ENCODE results near the gene MYO9A.
"Not testable (repeated sequence)": the region's sequence is repeated elsewhere in the genome, so short reads cannot be mapped to it uniquely, and the experiment has no call there.

The MYO9A gene

DNA sequence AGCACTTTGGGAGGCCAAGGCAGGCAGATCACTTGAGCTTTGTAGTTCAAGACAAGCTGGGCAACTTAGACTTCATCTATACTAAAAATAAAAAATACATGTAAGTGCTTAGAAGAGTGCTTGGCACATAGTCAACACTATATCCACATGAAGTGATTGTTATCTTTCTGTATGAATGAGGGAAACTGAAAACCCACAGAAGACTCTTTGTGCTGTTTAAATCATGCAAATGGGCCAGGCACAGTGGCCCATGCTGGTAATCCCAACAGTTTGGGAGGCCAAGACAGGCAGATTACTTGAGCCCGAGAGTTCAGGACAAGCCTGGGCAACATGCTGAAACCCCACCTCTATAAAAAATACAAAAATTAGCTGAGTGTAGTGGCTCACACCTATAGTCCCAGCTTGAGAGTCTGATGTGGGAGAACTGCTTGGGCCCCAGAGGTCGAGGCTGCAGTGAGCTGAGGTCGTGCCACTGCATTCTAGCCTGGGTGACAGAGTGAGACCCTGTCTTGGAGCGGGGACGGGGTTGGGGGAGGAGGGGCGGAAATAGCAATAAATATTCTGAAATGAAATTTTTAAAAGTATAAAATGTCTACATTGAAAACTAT lies 177.9 kb downstream of the MYO9A start:
- no peak for DNase-seq

DNA sequence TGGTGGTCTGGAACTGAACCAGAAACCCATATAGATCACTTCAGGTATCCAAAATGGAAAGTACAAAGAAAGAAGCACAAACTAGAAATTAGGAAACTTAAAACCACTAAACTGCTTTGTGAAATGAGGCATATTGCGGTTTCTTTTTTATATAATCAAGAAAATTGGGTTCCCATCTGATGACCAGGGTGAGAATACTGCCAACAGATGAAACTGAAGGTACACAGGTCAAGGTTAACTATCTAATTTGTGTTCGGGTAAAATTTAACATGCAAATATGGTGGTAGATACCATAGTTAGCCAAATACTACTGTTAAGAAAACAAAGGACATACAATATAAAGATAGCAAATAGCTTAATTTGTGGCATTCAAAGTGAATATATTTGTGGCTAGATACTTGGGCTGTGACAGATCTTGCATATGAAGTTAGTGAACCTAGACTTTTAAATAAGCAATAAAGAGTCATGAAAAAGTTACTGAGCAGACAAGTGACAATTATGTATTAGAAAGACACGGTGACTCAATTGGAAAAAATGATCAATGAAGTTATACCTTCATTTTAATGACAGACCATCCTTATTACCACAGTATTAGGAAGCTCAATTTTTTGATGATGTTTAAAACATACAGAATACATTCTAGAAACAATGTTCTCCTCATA lies 180.2 kb downstream of the MYO9A start:
- no peak for DNase-seq

DNA sequence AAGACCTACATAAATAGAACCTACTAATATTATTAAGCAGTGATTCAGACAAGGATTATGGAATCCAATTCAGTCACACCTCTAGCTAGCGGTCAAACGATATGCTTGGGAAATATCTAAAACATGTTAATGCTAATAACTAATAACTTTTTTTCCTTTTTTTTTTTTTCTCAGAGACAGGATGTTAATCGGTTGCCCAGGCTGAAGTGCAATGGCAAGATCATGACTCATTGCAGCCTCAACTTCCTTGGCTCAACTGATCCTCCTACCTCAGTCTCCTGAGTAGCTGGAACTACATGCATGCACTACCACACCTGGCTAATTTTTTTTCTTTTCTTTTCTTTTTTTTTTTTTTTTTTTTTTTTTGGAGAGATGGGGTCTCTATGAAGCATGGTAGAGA lies 183.5 kb downstream of the MYO9A start:
- no peak for DNase-seq

DNA sequence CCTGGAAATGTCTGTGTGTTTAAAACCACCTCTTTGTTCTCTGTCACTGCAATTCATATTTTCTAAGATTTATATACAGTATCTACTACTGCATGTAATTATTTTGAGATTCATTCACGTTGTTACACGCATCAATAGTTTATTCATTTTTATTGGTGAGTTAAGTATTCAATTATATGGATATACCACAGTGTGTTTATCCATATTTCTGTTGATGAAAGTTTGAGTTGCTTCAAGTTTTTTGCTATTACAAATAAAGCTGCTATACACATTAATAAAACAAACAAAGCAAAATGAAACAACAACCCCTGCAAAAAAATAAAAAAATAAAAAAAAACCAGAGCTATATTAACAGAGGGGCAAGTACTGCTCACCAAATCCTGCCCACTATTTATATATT lies 185.3 kb downstream of the MYO9A start:
- DNase-seq, result no peak

DNA sequence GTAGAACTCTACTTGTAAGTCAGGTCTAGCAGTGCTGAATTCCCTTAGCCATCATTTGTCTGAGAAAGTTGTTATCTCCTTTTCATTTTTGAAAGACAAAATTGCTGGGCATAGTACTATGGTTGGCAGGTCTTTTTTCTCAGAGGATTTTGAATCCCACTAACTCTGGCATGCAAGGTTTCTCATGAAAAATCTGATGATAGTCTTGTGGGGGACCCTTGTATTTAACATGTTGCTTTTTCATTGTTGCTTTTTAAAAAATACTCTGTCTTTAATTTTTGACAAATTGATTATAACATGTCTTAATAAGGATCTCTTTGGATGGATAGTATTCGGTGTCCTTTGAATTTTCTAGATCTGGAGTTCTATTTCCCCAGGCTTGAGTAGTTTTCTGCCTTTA lies 186.7 kb downstream of the MYO9A start:
- DNase-seq, result no peak

DNA sequence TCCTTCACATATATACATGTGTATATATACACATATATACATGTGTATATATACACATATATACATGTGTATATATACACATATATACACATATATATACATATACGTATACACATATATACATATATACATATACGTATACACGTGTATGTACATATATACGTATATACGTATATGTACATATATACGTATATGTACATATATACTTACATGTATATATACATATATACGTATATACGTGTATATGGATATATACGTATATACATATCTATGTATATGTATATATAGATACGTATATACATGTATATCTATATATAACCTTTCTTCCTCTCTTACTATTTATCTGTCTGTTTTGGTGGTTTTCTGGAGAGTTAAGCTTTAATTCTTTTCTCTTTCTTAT lies 192.8 kb downstream of the MYO9A start:
- DNase-seq, result no peak

DNA sequence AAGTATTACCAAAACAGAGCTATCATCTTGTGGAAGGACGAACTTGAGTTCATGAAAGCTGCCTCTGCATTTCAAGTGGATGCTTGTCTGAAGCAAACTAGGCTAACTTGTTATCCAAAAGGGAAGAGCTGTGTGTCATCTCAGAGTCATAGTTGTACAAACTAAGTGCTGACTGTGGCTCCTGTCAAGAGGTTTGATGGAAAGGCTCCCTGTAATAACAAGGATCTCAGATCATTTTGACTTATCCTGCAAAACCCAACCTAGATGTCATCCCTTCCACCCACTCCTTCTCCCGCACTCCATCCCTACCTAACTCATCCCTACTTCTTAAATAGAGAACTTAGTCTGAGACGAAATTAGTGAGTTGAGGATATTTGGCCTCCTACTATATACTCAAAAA lies 196.8 kb downstream of the MYO9A start:
- no peak for DNase-seq

DNA sequence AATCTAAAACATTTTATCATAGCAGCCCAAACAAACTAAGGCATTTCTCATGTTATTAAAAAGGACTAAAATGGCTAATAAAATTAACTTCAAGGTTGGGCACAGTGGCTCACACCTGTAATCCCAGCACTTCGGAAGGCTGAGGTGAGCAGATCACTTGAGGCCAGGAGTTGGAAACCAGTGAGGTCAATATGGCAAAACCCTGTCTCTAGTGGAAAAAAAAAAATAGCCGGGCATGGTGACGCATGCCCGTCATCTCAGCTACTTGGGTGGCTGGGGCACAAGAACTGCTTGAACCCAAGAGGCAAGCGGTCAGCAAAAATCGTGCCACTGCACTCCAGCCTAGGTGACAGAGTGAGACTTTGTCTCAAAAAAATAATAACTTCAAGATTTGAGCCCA lies 197.4 kb downstream of the MYO9A start:
- no peak for DNase-seq

DNA sequence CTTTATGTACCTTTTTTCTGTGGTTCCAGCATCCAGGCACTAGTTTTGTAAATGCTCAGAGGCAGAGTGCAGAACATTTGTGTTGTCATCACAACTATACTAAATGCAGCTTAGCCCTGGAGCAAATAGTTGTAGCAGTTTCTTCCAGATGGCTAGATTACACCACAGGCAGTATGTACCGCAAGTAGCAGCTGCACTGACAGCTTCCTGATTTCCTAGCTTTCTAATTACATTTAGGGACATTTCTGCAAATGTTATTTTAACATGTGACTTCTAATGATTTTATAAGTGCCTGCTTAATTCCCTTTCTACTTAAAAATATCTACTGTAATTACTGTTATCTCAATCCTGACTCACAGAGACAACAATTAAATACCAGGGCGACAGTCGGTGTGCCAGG lies 201.1 kb downstream of the MYO9A start:
- DNase-seq, result no peak

DNA sequence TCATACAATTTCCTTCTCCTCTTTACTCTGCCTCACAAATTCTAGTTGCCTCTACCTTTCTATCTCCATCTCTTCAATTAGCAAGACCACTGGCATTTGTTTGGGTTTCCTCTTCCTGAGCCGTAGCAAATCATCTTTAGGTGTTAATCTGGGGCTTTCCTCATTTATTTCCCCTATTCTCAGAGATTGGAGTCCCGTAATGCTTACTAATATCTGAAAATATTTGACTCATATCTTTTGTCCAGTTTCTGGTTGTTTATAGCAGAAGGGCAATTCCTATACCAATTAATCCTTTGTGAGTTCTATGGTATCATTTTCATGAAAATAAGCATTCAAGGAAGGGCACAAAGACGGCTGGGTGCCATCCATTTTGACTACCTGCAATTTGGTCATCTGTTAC lies 203.9 kb downstream of the MYO9A start:
- DNase-seq, result no peak

DNA sequence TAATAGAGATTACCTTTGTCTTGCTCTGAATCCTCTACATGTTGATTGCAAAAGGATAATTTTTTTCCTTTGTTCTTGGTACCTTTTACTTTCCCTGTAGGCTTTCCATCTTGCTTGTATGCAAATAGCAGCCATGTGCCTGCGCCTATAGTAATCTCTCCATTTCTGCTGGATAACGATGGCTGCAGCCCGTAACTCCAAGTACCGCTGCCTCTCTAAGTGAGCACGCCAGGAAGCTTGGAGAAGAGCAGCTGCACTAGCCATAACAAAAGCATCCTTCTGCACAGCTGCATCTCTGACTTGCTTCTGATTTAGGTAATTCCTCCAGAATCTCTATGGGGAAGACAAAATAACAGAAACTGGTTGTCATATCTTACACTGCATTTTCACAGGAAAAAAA lies 218.3 kb downstream of the MYO9A start:
- no peak for DNase-seq

DNA sequence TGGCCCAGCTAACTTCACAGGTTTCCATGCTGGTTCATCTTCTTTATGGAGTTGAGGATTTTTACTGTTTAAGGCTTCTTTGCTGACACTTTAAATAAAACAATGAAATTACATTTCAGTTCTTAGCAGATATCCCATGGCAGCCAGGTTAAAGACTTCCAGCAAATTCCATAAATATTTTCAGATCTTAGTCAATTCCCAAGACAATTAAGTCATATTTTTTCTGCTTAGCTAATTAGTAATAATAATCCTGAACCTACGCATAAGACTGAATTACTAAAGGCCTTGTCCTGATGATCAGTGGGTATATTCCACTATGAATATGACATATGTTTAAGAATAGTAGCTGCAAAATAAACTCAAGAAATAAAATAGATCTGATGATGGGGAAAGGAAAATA lies 224.3 kb downstream of the MYO9A start:
- DNase-seq, result no peak

DNA sequence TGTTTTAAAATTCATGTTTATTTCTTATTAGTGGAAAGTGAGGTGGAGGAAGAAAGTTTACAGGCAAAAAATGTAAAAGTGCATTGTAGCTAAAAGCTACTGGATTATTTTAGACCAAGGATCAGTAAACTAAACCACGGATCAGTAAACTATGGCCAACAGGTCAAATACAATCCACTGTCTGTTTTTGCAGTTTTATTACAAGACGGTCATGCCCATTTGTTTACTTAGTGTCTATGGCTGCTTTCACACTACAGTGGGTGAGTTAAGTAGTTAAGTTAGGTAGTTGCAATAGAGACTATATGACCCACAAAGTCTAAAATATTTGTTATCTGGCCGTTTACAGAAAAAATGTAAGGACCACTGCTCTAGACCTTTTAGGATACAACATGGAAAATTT lies 225.6 kb downstream of the MYO9A start:
- no peak for DNase-seq

DNA sequence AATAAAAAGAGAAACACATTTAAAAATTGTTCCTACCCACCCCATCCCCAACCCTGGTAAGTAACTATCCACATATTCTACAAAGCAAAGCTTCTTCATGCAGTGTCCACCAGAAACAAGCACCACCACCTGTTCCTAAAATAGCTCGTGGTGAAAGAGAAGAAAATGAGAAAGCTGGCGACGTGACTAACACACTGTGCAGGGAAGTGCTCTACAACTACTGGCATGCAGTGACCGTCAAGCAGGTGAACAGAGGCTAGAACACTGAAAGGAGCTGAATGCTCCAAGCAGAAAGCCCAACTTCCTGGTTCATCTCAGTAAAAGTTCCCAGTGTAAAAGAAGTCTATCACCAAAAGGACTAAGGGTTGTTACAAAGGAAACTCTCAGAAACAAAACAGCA lies 226.9 kb downstream of the MYO9A start:
- no peak for DNase-seq

DNA sequence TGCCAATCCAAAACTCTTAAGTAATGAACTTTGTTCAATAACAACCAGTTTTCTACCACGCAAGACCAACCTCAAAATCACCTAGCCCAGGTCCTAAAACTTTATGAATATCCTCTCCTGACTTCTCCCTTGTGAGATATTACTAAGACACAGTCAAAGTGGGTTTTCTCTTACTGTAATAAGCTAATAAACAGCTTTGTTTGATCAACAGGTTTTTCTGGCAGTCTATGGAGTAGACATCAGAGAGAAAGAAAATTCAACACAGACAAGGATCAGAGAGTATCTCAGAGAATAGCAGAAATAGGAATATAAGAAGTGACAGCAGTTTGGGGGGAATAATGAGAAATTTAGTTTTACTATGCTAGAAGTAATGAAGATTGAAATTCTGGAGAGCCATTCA lies 228.0 kb downstream of the MYO9A start:
- DNase-seq, result no peak

DNA sequence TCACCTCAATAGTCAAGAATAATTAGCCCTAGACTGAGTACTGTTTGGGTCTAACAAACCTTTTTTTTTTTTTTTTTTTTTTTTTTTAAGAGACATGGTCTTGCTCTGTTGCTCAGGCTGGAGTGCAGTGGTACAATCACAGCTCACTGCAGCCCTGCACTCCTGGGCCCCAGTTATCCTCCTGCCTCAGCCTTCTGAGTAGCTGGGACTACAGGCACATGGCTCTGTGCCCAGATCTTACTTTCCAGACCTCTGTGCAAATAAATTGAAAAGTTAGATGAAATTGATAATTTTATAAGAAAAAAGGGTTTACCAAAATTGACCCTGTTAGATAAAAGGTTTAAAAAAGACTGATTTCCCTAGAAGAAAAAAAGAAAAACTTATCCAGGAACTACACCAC lies 228.6 kb downstream of the MYO9A start:
- DNase-seq, result no peak

DNA sequence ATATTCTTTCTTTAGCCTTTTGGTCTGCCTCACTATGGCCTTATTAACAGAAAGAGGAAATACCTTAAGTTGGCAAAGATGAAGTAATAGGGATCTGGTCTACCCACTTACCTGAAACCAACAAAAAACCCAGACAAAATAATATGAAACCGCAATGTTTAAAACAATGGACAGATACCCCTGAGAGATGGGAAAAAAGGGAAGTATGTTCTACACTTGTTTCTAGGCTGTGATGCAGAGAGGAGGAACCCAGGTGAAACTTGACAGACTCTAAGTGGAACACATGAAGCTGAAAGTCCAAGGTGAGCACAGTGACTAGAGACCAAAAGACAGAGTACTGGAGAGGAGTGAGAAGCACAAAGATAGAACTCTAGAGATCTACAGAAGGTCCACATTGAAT lies 229.2 kb downstream of the MYO9A start:
- no peak for DNase-seq

DNA sequence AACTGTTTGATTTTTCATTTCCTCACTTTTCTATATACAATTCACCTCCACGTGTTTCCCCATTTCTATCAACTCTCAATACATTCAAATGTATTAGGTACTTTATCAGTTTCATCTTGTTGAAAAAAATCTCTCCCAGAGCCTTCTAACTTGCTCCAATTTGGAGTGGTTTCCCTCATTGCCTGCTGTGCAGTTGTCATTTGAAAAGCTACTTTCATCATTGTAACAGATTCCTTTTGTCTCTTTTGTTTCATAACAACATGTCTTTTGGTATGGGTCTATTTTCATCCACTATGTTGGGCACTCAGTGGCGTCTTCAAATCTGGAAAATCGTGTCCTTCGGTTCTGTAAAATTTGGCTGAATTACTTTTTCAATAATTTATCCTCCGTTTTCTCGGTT lies 232.6 kb downstream of the MYO9A start:
- no peak for DNase-seq

DNA sequence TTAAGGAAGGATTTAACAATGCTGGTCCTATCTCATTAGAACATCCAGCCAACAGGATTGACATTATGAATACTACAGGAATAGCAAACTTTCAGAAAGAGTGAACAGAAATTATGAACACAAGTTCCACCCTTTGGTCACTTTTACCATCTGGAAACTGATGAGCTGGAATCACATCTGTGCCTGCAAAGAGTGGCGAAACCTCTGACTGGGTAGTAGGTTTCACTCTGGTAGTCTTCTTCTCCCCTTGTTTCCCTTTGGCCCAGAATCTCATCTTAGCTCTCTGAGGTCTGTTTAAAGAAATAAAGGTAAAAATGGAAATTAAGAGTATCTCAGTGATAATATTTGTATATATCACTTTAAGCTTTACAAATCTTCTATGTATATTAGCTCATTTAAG lies 234.5 kb downstream of the MYO9A start:
- DNase-seq, result no peak

DNA sequence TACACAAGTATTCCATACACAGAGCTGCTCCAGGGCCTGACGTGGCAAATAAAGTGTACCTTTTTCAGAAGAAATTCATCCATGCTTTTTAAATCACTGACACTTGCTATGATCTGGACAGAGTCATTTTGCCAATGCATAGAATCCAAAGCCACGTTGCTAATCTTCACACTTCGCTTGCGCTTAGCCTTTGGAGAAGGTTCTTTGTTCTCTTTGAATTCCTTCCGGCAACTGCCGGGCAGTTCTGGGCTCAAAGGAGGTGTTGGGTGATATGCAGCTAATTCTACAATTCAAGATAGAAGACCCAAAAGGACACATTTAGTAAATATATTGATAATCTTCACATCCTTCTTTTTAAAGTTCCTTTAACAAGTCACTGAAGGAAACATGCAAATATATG lies 237.7 kb downstream of the MYO9A start:
- no peak for DNase-seq

DNA sequence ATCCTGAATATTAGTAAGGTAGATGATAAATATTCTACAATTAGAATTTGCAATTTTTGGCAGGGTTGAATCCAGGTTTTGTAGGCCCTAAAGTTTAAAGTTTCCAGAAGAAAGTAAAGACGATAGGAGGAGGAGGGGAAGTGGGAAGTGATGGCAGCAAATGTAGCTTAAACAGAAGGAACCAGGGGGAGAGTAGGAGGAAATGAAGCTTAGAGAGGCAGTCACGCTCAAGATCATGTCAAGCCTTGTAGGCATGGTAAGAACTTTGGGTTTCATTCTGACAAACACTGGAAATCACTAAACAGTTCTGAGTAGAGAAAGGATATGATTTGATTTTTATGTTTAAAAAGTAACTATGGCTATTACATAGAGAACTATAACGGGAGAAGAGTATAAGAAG lies 243.7 kb downstream of the MYO9A start:
- DNase-seq, result no peak

DNA sequence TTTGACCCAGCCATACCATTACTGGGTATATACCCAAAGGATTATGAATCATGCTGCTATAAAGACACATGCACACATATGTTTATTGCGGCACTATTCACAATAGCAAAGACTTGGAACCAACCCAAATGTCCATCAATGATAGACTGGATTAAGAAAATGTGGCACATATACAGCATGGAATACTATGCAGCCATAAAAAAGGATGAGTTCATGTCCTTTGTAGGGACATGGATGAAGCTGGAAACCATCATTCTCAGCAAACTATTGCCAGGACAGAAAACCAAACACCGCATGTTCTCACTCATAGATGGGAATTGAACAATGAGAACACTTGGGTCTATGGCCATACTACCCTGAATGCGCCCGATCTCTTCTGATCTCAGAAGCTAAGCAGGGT lies 259.7 kb downstream of the MYO9A start:
- DNase-seq, result not testable (repeated sequence)

DNA sequence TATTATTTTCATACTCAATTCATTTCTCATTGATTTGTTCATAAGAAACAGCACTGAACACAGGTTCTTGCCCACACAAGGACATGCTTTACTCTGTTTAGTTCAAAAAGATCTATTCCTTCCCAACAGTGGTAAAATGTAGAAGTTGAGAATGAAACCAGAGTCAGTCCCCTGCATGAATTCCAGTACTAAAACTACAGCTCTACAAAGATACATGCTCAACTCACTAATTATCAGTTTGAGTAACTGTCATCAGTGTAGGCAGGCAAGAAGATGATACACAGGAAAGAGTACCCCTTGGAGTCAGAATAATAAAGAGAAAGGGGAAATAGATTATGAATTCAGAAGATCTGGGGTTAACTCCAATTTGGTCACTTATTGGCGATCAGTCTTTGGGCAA lies 264.4 kb downstream of the MYO9A start:
- no peak for DNase-seq

DNA sequence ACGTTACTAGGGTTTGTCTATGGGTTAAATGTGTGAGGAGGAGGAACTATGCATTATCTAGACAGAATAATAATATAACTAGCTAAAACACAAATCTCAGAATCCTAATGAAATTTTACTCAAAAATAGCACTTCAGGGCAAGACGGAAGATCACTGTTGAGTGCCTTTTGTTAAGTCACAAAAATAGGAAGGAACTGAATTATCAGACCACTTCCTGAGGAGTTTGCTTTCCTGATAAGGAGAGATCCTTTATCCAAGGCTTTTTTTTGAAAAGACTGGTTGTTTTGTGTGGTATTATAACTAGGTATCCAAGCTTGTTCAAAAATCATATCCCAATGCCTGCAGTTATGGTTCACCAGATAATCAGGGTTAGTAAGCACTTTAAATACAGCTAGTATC lies 273.0 kb downstream of the MYO9A start:
- no peak for DNase-seq

DNA sequence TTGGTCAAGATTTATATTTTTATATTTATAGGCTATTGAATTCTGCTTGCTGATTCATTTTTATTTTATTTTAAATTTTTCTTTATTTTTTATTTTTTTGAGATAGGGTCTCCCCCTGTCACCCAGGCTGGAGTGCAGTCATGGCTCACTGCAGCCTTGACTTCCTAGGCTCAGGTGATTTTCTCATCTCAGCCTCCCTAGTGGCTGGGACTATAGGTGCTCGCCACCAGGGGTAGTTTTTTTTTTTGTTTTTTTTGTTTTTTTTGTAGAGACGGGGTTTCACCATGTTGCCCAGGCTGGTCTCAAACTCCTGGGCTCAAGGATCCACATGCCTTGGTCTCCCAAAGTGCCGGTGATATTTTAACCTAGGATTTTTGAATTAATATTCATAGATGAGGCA lies 276.4 kb downstream of the MYO9A start:
- DNase-seq, result no peak

All from NCI-H446 (cell line).